ENCODE results near the gene TM4SF4. TPM values are rescaled to one million over a fixed set of nuclear protein-coding genes. Genes with fewer than 3 reads are reported as not detected.

TM4SF4 gene, protein sequence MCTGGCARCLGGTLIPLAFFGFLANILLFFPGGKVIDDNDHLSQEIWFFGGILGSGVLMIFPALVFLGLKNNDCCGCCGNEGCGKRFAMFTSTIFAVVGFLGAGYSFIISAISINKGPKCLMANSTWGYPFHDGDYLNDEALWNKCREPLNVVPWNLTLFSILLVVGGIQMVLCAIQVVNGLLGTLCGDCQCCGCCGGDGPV
- 100 to 1,000 TPM in 1 of 2 donors, 10 to 100 TPM in 1; 53.2 to 149 TPM for total RNA-seq

DNA sequence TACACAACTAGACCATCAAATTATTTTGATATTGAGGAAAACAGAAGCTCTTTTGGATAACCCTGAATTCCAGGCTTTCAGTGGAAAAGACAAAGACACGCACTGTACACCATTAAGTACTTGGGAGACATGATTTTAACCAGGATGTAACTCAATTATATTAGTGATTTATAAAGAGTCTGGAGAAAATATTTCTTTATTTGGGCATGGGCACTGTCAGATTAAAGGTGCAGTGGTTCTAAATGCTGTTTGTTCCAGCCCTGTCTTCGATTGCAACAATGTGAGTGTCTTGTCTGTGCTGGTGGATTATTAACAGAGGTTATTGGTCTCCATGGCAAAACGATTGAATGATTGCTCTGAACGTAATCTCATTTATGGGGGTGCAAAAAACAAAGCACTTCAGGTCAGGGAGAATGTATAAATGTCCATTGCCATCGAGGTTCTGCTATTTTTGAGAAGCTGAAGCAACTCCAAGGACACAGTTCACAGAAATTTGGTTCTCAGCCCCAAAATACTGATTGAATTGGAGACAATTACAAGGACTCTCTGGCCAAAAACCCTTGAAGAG, at the start of gene TM4SF4:
Gene TM4SF4 (plus strand): TSS at position 448 of the 568 bp plus-strand sequence. CDS start 181 bp downstream, outside the sequence.
- TF ChIP-seq POLR2A (IDR thresholded peaks at IDR 0.05) = peak in 2 of 3 donors; percentile 8 to 10
- TF ChIP-seq, protein P1, sequence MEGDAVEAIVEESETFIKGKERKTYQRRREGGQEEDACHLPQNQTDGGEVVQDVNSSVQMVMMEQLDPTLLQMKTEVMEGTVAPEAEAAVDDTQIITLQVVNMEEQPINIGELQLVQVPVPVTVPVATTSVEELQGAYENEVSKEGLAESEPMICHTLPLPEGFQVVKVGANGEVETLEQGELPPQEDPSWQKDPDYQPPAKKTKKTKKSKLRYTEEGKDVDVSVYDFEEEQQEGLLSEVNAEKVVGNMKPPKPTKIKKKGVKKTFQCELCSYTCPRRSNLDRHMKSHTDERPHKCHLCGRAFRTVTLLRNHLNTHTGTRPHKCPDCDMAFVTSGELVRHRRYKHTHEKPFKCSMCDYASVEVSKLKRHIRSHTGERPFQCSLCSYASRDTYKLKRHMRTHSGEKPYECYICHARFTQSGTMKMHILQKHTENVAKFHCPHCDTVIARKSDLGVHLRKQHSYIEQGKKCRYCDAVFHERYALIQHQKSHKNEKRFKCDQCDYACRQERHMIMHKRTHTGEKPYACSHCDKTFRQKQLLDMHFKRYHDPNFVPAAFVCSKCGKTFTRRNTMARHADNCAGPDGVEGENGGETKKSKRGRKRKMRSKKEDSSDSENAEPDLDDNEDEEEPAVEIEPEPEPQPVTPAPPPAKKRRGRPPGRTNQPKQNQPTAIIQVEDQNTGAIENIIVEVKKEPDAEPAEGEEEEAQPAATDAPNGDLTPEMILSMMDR (IDR thresholded peaks at IDR 0.05) = no peak
- peaks cover 74% of the 10 kb centered on the region for H3K4me1 ChIP-seq
- whole genome bisulfite sequencing, 2 donors = 20 to 36% methylated on average over 5 of the region's 5 CpGs

DNA sequence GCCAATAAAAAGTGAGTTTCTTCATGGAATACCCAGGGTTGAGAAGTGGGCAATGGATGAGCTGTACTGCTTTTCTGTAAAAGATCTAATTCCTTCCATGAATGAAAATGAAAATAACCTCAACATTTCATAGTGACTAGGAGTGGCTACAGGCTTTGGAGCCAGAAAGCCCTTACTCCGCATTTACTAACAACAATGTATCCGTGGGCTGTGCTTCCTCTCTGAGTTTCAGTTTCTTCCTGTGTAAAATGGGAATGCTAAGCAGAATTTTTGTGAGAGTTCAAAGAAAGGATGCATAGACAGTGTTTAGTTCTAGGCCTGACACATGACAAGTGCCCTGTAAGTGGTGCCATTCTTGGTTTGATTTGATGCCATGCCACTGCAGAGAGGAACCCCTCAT, 49.6 kb upstream of the TM4SF4 start:
- DNase-seq (no peak), ATAC-seq (no peak)
- intact Hi-C loops (cut with DNase I) = no loop called here
- H3K27ac ChIP-seq = no peak overlapping the region
- no peaks in the 10 kb centered on the region for H3K36me3 ChIP-seq (replicated peaks in 1 of 2; ENCODE audit: insufficient read depth in 1 of 2, low read depth in 2 of 2)
- no peak overlapping the region for H3K4me3 ChIP-seq
- H3K9me3 ChIP-seq = no peaks in the 10 kb centered on the region
- no peaks in the 10 kb centered on the region for H3K27me3 ChIP-seq
- TF ChIP-seq POLR2A (IDR thresholded peaks at IDR 0.05) = no peak
- TF ChIP-seq, protein P1 (IDR thresholded peaks at IDR 0.05) = no peak
- WGBS, 2 donors = 46 to 76% methylated on average over 2 of the region's 2 CpGs
- peaks cover 7% of the 10 kb centered on the region for H3K4me1 ChIP-seq

More for the DNA sequence above, at the start of gene TM4SF4:
- intact Hi-C loops (cut with DNase I) = no loop called here
- ATAC-seq (no peak), DNase-seq (no peak)
- H3K27me3 ChIP-seq = no peaks in the 10 kb centered on the region
- H3K36me3 ChIP-seq (replicated peaks in 1 of 2; ENCODE audit: insufficient read depth in 1 of 2, low read depth in 2 of 2) = no peaks in the 10 kb centered on the region
- H3K4me3 ChIP-seq = no peak within 1 kb of the TSS
- H3K27ac ChIP-seq = peak within 1 kb of the TSS; percentile 46 to 80 (median 76)
- no peaks in the 10 kb centered on the region for H3K9me3 ChIP-seq

DNA sequence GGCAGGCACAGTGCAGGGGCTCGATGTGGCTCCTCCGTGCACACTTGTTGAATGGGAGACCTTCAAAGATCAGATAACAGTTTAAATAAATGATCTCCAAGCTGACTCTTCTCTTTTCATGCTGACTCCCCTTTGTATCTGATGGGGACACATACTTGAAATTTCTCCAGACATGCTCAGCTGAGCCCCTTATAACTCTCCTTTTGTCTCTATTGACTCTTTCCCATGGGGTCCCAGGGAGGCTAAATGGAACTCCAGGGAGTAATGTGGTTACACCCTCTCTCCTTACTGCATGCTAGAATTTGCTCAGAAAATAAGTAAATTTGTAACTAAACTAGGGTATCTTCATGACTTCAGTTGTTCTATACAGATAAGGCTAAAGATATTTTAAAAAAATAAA, 48.2 kb upstream of the TM4SF4 start:
- Histone ChIP-seq H3K4me1 (peaks cover 7% of the 10 kb centered on the region), H3K27me3 (no peaks in the 10 kb centered on the region), H3K9me3 (no peaks in the 10 kb centered on the region), H3K27ac (no peak overlapping the region), H3K36me3 (replicated peaks in 1 of 2; ENCODE audit: insufficient read depth in 1 of 2, low read depth in 2 of 2) (no peaks in the 10 kb centered on the region), H3K4me3 (no peak overlapping the region)
- TF ChIP-seq, protein P1 (IDR thresholded peaks at IDR 0.05) = no peak
- no peak for TF ChIP-seq POLR2A (IDR thresholded peaks at IDR 0.05)
- no peak for DNase-seq
- intact Hi-C loops (cut with DNase I) = no loop called here
- WGBS, 2 donors = 50 to 65% methylated on average over 2 of the region's 2 CpGs
- no peak for ATAC-seq

DNA sequence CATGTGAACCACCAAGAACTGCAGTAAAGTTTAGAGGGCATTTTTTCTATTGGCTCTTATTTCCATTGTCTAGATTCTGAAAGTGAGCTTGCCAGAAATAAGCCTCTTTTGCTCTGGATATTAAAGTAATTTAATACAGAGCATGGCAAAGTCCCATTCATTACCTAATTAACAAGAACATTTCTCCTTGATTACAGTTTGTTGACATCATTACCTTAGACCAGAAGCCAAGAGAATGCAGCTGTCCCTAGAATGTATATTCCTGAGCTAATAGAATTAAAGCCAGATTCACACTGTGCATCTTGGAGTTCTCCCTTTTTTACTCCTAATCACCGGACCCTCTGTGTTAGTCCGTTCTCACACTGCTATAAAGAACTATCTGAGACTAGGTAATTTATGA, 46.4 kb upstream of the TM4SF4 start:
- Histone ChIP-seq H3K27me3 (no peaks in the 10 kb centered on the region), H3K27ac (no peak overlapping the region), H3K36me3 (replicated peaks in 1 of 2; ENCODE audit: insufficient read depth in 1 of 2, low read depth in 2 of 2) (no peaks in the 10 kb centered on the region), H3K4me3 (no peak overlapping the region), H3K9me3 (no peaks in the 10 kb centered on the region), H3K4me1 (peaks cover 7% of the 10 kb centered on the region)
- WGBS, 2 donors = 91 to 100% methylated on average over 2 of the region's 2 CpGs
- DNase-seq (no peak), ATAC-seq (no peak)
- no peak for TF ChIP-seq POLR2A (IDR thresholded peaks at IDR 0.05)
- TF ChIP-seq, protein P1 (IDR thresholded peaks at IDR 0.05) = no peak
- intact Hi-C loops (cut with DNase I) = no loop called here

DNA sequence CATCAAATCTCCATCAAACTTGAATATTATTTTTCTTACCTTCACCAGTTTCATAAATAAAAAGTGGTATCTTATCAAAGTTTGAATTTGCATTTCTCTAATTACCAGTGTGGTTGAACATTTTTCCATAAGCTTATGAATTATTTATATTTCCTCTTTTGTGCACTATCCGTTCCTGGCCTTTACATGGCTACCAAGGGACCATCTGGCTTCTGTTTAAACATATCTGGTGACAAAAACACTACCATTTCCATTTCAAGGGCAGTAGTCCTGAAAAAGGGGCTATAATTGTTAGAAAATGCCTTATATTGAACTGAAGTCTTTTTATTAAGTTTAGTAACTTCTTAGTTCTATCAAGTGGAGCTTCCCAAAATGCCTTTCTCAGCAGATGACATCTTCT, 44.3 kb upstream of the TM4SF4 start:
- ATAC-seq (no peak), DNase-seq (no peak)
- 74 to 87% methylated on average over 1 of the region's 1 CpG for WGBS, 2 donors
- Histone ChIP-seq H3K4me3 (no peak overlapping the region), H3K4me1 (peaks cover 7% of the 10 kb centered on the region), H3K27me3 (no peaks in the 10 kb centered on the region), H3K36me3 (replicated peaks in 1 of 2; ENCODE audit: insufficient read depth in 1 of 2, low read depth in 2 of 2) (no peaks in the 10 kb centered on the region), H3K9me3 (no peaks in the 10 kb centered on the region), H3K27ac (no peak overlapping the region)
- intact Hi-C loops (cut with DNase I) = no loop called here
- TF ChIP-seq POLR2A (IDR thresholded peaks at IDR 0.05) = no peak
- TF ChIP-seq, protein P1 (IDR thresholded peaks at IDR 0.05) = no peak

All from body of pancreas (tissue), 4 donors.